Fibroblast of gingiva (primary cell): Measurements from ENCODE around the gene SNRNP25.
A peak's percentile ranks its signal among the peaks of the same experiment; 100 is the strongest.

Experiments used
- DNase-seq: peaks from one replicate; pipeline ENCODE4 v3.0.0-alpha.2; 2011; ENCODE audit warnings: low read depth

SNRNP25 gene

DNA sequence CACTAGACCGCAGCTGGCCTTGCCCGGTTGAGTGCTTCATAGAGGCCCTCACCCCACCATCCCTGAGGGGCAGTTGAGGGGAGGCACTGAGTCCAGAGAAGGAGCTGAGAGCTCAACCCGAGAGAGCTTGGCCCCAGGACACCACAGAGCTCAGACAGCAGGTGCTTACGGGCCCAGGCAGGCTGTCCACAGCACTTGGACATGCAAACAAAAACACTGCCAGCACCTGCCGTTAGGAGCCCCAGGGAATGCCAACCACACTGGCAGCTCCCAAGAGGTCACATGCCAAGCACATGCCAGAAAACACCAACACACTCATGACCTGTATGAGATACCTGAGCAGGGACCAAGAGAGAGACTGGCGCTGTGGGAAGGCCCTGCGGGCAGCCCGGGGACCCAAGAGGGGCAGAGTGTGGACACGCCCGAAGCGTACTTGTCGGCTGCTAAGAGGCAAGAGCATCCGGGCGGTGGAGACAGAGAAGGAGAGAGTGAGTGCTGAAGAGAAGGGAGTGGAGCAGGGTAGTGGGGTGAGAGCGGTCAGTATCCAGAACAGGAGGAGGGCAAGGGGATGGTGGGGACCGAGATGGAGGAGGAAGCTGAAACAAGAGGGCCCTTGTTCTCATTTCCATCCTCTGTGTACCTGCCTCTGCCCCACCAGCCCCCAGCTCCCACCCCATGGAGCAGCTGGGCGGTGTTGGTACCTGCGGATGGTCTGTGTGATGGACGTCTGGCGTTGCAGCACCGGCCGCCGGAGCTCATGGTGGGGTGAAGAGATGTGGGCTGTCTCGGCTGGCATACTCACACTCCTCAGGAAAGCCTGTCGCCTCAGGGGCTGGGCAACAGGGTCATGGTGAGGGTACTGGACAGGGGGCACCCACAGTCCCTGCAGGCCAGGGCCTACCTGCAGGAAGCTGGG, 10.6 kb downstream of the SNRNP25 start:
- no peak for DNase-seq

DNA sequence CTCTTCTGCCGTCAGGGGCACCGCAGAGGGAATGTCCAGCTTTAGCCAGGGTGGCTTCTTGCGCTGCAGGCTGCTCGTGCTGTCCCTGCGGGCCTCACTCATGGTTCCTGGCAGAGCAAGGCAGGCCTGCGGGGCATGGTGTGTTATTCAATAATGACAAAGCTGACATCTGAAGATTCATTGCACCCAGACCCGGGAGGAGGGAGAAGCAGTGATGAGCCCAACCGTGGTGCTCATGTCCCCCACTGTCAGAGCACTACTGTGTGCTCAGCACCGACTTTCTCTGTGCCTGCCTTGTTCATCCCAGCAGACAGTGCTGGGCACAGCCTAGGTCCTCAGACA, 11.3 kb downstream of the SNRNP25 start:
- DNase-seq = no peak

DNA sequence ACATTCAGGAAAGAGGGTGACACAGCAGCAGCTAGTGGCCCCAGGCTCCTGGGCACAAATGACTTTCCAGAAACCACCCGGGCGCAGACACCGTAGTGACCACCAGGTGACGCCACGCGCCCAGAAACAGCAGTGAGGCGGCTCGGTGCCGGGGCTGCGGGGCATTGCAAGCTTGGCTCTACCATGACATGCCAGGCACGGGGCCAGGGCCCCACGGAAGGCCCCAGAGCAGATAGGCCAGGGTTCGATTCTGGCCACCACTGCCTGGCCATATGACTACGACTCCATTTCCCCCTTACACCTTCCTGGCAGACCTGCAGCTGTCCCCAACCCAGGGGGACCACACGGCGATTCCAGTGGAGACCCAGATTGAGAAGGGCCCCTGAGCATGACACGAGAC, 12.1 kb downstream of the SNRNP25 start:
- peak; percentile 59 for DNase-seq

DNA sequence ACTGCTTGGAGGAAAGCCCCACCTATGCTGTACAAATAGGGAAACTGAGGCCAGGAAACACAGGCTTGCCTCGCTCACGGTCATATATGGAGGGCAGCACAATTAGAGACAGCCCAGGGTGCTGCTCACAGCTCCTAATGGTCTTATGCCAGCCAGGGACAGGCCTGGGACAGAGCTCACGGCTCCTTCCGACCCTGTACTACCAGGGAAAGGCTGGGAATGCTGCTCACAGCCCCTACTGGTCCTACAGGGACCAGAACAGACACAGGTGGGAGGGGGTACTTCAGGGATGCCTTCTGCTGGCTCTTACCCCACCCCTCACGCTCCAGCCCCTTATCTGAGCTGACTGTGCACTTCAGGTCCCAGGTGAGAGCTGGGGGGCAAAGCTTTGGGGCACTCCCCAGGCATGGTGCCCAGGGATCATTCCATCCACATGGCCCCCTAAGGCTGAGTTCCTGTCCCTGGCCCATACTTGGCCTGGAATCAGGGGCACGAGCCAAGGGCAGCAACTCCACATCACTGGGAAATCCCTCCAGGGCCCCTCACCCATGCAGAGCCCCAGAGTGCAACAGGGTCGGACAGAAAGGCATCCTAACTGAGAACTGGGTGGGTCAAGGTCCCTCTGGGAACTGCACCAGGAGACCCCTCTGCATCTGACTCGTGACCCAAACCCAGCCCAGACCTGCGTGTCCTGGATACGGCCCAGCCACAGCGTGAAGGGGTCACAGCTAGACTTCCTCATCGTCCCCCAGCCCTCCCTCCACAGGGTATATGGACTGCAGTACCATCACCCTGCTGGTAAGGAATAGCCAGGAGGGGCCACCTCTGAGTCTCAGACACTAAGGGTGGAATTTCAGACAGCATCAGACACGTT, 12.9 kb downstream of the SNRNP25 start:
- DNase-seq = no peak

DNA sequence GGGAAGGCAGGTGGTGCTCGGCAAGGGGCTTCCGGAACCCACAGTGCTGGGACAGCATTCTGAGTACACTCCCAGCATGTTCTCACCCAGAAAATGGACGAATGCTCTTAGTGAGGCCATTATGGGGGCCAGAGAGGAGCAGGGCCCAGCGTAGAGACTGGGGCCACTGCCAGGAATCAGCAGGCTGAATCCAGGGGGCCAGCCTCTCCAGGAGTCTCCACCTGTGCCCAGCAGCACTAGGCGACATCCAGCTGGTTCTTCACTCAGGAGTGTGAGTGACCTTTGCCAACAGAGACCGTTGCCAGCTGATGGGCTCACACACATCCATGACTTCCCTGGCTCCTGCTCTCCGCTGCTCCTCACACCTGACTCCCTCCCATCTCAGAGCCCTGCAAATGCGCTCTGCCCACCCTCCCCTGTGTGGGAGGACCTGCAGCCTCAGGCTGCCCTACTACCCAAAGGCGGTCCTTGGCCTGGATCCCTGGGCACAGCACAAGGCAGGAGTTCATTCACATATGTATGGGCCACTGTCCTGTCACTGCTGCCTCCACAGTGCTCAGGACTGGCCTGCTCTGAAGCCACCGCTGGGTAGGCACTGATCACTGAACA, 13.7 kb downstream of the SNRNP25 start:
- no peak for DNase-seq

DNA sequence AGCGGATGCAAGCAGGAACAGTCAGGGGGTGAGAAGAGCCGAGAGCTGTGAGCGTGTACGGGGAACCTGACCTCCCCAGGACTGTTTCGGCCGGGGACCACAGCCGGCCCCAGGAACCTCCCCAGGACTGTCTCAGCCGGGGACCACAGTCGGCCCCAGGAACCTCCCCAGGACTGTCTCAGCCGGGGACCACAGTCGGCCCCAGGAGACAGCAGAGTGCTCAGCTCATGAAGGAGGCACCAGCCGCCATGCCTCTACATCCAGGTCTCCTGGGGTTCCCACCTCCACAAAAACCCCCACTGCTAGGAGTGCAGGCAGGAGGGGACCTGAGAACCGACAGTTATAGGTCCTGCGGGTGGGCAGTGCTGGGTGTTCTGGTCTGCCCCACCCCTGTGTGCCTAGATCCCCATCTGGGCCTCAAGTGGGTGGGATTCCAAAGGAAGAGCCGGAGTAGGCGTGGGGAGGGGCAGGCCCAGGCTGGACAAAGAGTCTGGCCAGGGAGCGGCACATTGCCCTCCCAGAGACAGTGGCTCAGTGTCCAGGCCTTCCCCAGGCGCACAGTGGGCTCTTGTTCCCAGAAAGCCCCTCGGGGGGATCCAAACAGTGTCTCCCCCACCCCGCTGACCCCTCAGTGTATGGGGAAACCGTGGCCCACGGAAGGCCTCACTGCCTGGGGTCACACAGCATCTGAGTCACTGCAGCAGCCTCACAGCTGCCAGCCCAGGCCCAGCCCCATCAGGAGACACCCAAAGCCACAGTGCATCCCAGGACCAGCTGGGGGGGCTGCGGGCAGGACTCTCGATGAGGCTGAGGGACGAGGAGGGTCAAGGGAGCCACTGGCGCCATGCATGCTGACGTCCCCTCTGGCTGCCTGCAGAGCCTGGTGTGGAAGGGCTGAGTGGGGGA, 14.5 kb downstream of the SNRNP25 start:
- DNase-seq = no peak

GRCh38 chr16:69181-69580, 15.6 kb downstream of the SNRNP25 start:
- DNase-seq = no peak

DNA sequence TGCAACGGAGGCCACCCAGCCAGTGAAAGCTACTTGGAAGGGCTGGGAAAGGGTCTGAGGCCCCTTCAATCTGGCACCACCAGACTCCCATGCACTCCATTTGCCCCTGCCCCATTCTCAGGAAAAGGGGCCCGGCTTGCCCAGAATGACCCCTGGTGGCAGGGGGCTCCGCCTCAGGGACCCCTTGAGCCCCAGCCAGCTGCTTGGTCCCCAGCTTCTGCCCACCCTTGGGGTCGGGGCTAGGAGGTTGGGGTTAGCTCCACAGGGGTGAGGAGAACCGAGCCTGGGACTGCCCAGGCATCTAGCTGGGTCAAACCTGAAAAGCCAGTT, 17.5 kb downstream of the SNRNP25 start:
- no peak for DNase-seq

- peak; percentile 73 for DNase-seq
Observed at GRCh38 chr16:71540-72401, 18.1 kb downstream of the SNRNP25 start.

DNA sequence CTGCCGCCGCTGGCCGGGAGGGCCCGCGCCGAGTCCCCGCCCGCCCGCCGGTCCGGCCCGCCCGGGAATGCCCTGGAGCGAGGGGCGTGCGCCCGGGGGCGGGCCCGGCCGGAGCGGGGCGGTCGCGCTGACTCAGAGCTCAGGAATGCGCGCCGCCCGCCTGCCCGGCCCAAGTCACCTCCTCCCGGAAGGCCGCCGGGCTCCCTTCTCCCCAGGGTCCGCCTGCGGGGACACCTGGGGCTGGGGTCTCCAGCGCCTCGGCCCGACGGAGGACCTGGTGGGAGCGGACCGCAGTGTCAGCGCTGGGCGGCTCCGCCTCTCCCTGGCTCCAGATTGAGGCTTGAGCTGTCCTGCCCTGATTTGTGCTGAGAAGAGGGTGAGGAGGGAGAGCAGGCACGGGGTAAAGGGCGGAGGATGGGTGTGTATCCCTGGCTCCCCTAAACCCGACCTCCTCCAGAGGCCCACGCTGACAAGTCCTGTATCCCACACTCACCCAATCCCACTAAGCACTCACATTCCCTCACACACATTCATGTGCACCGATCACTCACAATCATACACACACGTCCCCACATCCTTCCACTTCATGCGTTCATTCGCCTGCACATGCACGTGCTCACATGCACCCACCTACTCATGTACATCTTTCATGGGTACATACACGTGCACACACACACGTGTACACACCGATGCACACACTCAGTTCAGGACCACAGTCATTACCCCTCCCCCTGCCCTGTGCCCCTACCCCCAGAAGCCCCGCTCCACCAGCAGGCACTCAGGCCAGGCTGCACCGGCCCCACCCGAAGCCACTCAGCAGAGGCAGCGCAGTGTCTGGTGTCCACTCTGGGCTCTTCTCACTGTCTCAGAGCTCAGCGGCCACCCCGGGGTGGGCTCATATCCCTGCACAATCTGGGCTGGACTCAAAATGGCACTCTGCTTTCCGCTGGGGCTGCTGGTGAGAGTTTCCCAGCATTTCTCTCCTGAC, 19.2 kb downstream of the SNRNP25 start, which contains the start of gene RHBDF1:
RHBDF1 (minus strand) TSS at position 71 of the 988 bp plus-strand sequence. CDS start 7,616 bp downstream, outside the sequence.
- DNase-seq = peak; percentile 50

DNA sequence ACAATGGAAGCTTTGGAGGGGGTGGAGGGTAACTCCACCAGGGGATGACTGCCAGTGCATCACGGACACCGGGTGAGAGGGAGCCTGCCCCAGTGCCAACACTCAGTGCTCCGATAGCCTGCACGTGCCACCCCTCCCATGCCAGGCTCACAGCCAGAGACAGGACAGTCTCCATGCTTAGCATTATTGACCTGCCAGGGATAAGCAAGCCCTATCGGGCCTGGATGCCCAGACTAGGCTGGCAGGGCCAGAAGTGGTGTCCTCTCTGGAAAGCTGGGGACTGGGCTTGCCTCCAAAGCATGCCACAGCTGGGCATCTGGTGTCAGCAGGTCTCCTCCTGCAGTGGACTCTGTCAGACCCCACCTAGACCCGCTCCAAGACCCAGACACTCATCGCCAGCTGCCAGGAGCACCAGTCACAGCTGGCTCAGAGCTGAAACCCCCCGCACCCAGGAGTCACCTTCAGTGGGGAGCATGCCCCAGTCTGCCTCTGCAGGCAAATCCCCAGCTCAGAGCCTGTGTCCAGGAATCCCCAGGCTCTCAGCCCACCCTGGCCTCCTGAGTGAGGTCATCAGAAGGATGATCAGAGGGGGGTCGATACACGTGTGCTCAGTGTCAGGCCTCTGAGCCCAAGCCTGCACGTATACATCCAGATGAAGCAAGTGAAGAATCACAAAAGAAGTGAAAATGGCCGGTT, 20.6 kb downstream of the SNRNP25 start:
- no peak for DNase-seq

GRCh38 chr16:74747-75334, 21.2 kb downstream of the SNRNP25 start:
- no peak for DNase-seq

- DNase-seq = peak; percentile 88
Observed at GRCh38 chr16:75580-76501, 22.2 kb downstream of the SNRNP25 start.

DNA sequence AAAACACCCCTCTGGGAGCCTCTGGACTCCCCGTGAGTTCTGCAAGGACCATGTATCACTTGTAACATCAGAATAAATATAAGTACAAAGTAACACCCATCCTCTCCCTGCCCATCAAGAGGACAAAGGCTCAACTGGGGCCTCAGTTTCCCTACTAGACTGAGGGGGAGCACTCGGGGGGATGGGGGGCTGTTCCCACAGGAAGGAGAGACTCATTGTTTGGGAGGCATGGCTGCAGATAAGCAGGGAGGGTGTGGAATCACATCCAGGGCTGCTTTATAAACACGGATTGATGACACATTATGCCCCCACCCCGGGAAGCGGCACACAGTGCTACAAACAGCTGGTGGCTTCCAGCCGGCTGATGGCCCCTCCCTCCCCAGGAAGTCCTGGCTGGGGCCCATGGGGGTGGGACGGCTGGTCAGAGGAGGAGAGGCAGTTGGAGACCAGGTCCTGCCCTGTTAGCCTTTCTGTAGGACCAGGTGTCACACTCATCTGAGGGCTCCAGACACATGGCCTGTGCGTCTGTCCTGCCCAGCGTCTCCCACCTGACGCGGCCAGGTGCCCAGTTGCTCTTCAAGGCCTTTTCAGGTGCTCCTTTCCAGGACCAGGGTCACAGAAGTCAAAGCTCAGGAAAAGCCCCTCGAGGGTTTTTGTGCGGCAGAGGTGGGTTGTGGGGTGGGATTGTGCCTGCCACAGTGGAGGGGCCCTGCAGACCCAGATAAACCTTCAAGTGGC, 23.1 kb downstream of the SNRNP25 start:
- DNase-seq = peak; percentile 77

DNA sequence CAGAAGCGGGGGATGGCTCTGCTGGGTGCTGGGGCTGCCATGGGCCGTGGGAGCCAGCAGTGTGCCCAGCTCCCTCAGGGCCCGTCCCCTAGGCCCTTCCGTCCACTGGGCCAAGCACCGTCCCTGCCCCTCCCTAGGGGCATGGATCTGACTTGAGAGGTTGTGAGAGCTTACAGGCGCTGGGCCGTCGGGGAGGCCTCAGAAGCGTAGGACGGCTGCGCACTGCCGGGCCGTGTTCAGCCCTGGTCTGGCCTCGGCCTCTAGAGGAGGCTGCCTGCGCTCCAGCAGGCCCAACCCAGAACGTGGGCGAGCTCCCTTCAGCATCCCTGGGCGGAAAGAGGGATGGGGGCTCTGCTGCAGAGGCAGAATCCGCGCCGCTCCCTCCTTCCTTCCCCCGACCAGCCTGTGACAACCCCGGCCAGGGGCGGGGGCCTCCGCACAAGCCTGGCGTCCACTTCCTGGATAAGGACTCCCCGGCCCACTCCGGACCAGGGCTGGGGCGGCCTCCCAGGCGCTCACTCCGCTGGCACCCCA, 23.7 kb downstream of the SNRNP25 start:
- peak; percentile 66 for DNase-seq

- peak; percentile 80 for DNase-seq
Observed at GRCh38 chr16:77807-78443, 24.3 kb downstream of the SNRNP25 start, which contains the start of gene MPG. Gene MPG, plus strand, starts transcription at chr16:78225. Its CDS starts 85 bp downstream, at chr16:78310.
